GM19455 (cell line): ENCODE data around the gene MFF.
A peak's percentile ranks its signal among the peaks of the same experiment; 100 is the strongest.
"Not testable (repeated sequence)": the region's sequence is repeated elsewhere in the genome, so short reads cannot be mapped to it uniquely, and the experiment has no call there.

Experiments used
- ATAC-seq: cut with Tn5 transposase; IDR thresholded peaks from one replicate; pipeline ENCODE4 v1.9.1; 2021; ENCODE audit not compliant: unreplicated experiment

The MFF gene

DNA sequence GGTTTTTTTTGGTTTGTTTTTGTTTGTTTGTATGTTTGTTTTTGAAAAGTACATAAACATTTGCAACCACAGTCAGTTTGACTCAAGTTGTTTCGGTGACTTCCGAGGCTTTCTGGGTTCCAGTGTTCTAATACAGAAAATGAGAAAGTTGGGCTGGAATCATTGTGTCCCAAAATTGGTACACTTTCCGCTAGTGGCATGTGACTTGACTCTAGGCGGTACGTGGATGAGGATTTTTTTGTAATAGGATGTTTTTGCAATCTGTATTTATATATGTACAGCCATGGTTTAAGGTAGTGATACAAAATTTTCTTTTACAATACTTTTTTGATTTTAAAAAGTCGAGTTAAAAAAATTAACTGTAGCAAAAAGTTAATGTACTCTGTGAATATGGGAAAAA, 1.7 kb downstream of the MFF start:
- no peak for ATAC-seq

DNA sequence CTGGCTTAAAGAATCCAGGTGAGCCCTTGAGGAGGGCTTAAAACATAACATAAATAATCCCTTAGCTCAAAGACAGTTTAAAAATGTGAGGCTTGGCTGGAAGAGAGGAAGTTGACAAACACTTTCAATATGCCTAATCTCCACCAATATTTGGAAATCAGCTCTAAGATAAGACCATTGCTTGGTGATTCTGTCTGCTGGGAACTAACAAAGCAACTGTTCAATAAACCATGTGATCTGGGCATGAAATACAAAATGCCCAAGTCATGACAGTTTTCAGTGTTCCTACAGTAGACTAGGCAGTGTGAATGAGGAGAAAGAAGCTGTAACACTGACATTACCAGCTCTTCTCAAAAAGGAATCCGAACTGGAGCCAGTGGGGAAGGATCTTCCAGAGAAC, 10.7 kb downstream of the MFF start:
- no peak for ATAC-seq

GRCh38 chr2:227337442-227337841, 12.4 kb downstream of the MFF start:
- ATAC-seq = no peak

GRCh38 chr2:227339098-227339599, 14.1 kb downstream of the MFF start:
- ATAC-seq = no peak

DNA sequence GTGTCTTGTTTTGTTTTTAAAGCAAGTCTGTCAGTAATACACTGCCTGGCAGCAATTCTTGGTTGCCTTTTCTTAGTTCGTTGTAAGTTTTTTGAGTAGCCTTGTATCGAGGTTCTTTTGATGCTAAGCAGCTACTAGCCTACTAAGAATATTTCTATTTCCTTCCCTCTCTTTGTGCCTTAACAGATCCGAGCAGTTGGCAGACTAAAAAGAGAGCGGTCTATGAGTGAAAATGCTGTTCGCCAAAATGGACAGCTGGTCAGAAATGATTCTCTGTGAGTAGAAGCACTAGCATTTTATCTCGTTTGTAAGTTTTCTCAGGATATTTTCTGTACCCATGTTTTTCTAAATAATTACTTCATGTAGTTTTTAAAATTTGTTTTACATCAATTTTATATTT, 15.1 kb downstream of the MFF start:
- ATAC-seq = no peak

GRCh38 chr2:227341553-227341952, 16.5 kb downstream of the MFF start:
- ATAC-seq = no peak

- ATAC-seq = no peak
Observed at GRCh38 chr2:227344231-227344630, 19.2 kb downstream of the MFF start.

DNA sequence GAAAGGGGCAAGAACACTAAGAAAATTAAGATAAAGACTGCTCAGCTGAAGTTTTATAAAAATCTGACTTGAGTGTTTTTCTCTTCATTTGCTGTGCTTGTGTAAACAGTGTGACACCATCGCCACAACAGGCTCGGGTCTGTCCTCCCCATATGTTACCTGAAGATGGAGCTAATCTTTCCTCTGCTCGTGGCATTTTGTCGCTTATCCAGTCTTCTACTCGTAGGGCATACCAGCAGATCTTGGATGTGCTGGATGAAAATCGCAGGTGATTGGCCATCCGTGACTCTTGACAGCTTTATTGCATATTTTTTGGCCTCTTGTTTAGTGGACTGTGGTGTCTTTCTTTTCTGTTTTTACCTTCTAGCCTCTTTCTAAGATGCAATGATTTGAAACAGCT, 22.1 kb downstream of the MFF start:
- no peak for ATAC-seq

DNA sequence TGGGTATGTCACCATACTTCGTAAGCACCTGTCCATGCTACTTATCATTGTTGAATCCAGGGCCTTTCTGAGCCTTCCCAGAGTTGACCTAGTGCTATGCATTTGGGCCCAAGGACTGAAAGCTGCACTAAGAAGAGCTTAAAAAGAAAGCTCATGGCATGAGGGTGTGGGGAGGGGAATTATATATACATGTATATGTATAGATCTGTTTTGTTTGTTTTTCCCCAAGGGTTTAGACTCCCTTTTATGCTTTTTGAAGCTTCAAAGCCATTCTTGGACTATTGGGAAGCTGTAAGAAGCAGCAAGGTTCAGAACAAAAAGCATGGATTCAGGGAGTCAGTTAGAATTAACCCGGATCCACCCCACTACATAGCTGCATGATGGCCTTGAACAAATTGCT, 23.3 kb downstream of the MFF start:
- ATAC-seq = no peak

DNA sequence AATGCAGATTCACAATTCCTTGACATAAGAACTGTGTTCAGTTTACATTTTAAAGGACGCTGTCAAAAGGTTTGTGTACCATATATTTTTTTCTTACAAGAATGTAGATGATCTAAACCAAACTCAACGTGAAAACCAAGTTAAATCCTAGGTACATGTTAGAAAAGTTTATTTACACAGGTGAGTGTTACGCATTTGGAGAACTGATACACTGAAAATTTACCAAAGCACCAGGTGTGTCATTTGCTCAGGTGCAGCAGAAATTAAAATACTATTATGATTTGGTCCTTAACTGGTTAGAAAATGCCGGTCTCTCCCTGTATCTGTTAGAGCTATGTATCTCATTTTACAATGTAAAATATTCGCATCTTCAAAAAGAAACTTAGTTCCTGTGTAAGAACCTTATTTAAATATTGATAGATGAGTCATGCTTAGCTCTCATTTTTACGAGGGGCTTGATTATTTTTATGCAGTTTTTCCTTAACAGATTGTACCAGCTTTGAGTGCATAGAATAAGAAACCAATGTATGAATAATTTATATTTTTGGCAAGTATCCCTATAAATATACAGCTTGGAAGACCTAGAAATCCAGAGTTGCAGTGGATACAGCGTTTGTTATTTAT, 25.1 kb downstream of the MFF start:
- no peak for ATAC-seq

DNA sequence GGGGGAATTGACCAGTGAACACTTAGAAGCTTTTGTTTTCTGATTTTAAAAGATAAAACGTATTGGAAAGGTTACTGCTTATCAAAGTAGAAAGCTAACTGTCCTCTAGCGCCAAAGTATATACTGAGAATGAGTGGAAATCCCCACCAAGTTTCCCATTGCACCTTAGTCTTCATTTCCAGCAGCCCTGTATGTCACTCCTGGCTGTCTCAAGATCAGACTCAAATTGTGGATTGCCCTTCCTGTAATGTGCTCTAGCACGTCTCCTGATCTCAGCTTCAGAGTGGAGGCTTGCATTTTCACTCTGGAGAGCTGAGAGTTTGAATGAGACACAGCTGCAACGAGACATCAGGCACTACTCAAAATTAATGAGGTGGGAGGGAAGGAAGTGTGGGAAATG, 26.6 kb downstream of the MFF start:
- ATAC-seq = peak; percentile 53

GRCh38 chr2:227360351-227360750, 35.3 kb downstream of the MFF start:
- no peak for ATAC-seq

GRCh38 chr2:227363756-227364155, 38.7 kb downstream of the MFF start:
- ATAC-seq = no peak

- not testable (repeated sequence) for ATAC-seq
Observed at GRCh38 chr2:227364585-227365263, 39.7 kb downstream of the MFF start.

- ATAC-seq = no peak
Observed at GRCh38 chr2:227365833-227366232, 40.8 kb downstream of the MFF start.

DNA sequence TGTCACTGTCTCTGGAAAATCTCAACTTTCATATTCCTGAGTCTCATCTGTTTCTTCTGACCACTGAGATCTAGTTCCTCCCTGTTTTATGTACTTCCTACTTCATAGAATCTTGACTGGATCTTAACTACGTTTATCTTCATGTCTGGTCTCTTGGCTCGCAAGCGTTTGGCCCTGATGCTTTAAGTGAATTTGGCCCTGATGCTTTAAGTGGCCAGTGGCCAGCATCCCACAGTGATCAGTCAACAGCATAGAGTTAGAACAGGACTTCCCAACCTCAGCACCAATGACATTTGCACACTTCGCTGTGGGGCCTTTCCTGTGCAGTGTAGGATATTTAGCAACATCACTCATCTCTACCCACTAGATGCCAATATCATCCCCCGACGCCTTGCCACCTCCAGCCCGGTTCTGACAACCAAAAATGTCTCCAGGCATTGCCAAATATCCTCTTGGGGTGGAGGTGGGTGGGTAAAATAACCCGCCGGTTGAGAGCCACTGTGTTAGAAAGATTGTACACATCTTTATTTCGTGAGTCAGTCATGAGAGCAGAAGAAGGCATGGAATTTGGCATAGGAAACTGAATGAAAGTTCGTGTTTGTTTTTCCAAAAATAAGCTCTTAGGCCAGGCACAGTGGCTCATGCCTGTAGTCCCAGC, 41.8 kb downstream of the MFF start:
- ATAC-seq = no peak

- no peak for ATAC-seq
Observed at GRCh38 chr2:227367427-227367795, 42.4 kb downstream of the MFF start.

DNA sequence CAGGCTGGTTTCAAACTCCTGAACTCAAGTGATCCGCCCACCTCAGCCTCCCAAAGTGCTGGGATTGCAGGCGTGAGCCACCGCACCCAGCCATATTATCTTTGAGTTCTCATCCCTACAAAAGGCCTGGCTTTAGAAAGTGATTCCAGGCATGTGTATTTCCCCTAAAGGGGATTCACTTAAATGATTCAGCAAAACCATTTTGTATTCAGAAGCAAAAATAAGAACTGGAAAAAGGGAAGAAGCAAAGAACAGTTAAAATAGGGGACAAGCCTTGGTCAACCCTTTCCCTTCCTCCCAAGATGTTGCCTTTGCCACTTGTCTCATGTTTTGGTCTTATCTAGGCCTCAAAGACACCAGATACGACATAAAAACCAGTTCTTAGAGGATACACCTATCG, 43.5 kb downstream of the MFF start:
- no peak for ATAC-seq

GRCh38 chr2:227370092-227370491, 45.0 kb downstream of the MFF start:
- ATAC-seq = no peak

GRCh38 chr2:227370791-227371312, 45.8 kb downstream of the MFF start:
- ATAC-seq = no peak

GRCh38 chr2:227373389-227373788, 48.3 kb downstream of the MFF start:
- no peak for ATAC-seq

- ATAC-seq = no peak
Observed at GRCh38 chr2:227374158-227374557, 49.1 kb downstream of the MFF start.
